Esophagus squamous epithelium (tissue), 5 donors: Measurements from ENCODE around the gene MEGF10. TPM values are rescaled to one million over a fixed set of nuclear protein-coding genes. Genes with fewer than 3 reads are reported as not detected.

Experiments
- DNase-seq: peaks from one replicate; lab custom pipeline; 2025; lab: John Stamatoyannopoulos, UW
- H3K27ac ChIP-seq, 4 donors: fragments of 200-600 bp; sonication (generic); one replicate each; pipeline ENCODE4 v1.5.1; 2016 to 2019; ENCODE audit warnings: mild to moderate bottlenecking in 1 of 4
- H3K27me3 ChIP-seq, 4 donors: fragments of 200-600 bp; sonication (generic); 1 replicate in 3 of 4; 2 replicates in 1 of 4; pipeline versions ENCODE4 v1.5.1 to v1.6.0; 2017 to 2021; ENCODE audit warnings: antibody characterized with exemption in 1 of 4
- H3K36me3 ChIP-seq, 3 donors: fragments of 200-600 bp; sonication (generic); one replicate each; pipeline ENCODE4 v1.5.1; 2016 to 2019
- H3K4me1 ChIP-seq, 3 donors: fragments of 200-600 bp; sonication (generic); one replicate each; pipeline ENCODE4 v1.5.1; 2017 to 2019
- H3K4me3 ChIP-seq, 4 donors: fragments of 200-600 bp; sonication (generic); 1 replicate in 3 of 4; 2 replicates in 1 of 4; pipeline ENCODE4 v1.5.1; 2016 to 2019; ENCODE audit warnings: mild to moderate bottlenecking in 2 of 4, moderate library complexity in 1 of 4
- H3K9me3 ChIP-seq, 3 donors: fragments of 200-600 bp; sonication (generic); one replicate each; pipeline ENCODE4 v1.5.1; 2016 to 2019
- CTCF ChIP-seq, 6 experiments: fragments of 450-650 bp in 4 of 6; fragments of 200-600 bp in 2 of 6; sonication (generic) in 2 of 6; IDR thresholded peaks; one replicate each; pipeline ENCODE4 v1.5.1; 2016 to 2019; ENCODE audit warnings: antibody characterized with exemption in 6 of 6, mild to moderate bottlenecking in 4 of 6, moderate library complexity in 4 of 6
- POLR2A ChIP-seq, 4 donors: fragments of 450-650 bp; IDR thresholded peaks; one replicate each; pipeline ENCODE4 v1.6.1; 2017; ENCODE audit warnings: antibody characterized with exemption in 4 of 4, mild to moderate bottlenecking in 4 of 4, moderate library complexity in 3 of 4
- WGBS, 2 donors: methylation state at CpG; one replicate each; pipeline ENCODE4 v1.1.5; 2018; 5-methylcytosine and 5-hydroxymethylcytosine counted together
- intact Hi-C: fragments of 100-400 bp; cut with DNase I; formaldehyde crosslinking; loops from one replicate; pipeline ENCODE4 v1.15.0; 2022
- total RNA-seq, 4 donors: library from RNA; depleted of rRNA; stranded (reverse); fragments of >200 nt; gene quantifications; one replicate each; pipeline ENCODE4 v1.1.0, GENCODE V29; 2016
- donor health status: DM: yes; HTN: yes; CAD: no.

MEGF10 gene
- total RNA-seq, 4 donors from 2014 or later: 1.1 TPM; not detected in 3

GRCh38 chr5:127406326-127407121 lies 115.9 kb downstream of the MEGF10 start:
- no peak overlapping the region for H3K27ac ChIP-seq
- TF ChIP-seq CTCF (IDR thresholded peaks at IDR 0.05) (no peak), POLR2A (IDR thresholded peaks at IDR 0.05) (no peak)
- no peak overlapping the region for H3K4me3 ChIP-seq
- intact Hi-C loops: no loop called here
- H3K36me3 ChIP-seq: no peaks in the 10 kb centered on the region
- no peaks in the 10 kb centered on the region for H3K9me3 ChIP-seq
- no peak for DNase-seq
- H3K27me3 ChIP-seq: peaks cover 0 to 5% (median 0%) of the 10 kb centered on the region in 4 donors
- H3K4me1 ChIP-seq: no peaks in the 10 kb centered on the region
- 72 to 75% methylated on average over 9 of the region's 9 CpGs for WGBS, 2 donors

GRCh38 chr5:127409246-127409917 lies 118.8 kb downstream of the MEGF10 start:
- 68 to 78% methylated on average over 10 of the region's 10 CpGs for WGBS, 2 donors
- Histone ChIP-seq H3K27ac (no peak overlapping the region), H3K4me1 (no peaks in the 10 kb centered on the region), H3K4me3 (no peak overlapping the region), H3K36me3 (no peaks in the 10 kb centered on the region), H3K9me3 (no peaks in the 10 kb centered on the region), H3K27me3 (peaks cover 0 to 5% (median 0%) of the 10 kb centered on the region in 4 donors)
- TF ChIP-seq POLR2A (IDR thresholded peaks at IDR 0.05): no peak
- no peak for TF ChIP-seq CTCF (IDR thresholded peaks at IDR 0.05)
- intact Hi-C loops: no loop called here
- DNase-seq: no peak

GRCh38 chr5:127409921-127410675 lies 119.5 kb downstream of the MEGF10 start:
- intact Hi-C loops: no loop called here
- Histone ChIP-seq H3K4me1 (no peaks in the 10 kb centered on the region), H3K4me3 (no peak overlapping the region), H3K36me3 (no peaks in the 10 kb centered on the region), H3K9me3 (no peaks in the 10 kb centered on the region), H3K27ac (no peak overlapping the region), H3K27me3 (peaks cover 0 to 5% (median 0%) of the 10 kb centered on the region in 4 donors)
- DNase-seq: no peak
- WGBS, 2 donors: 71 to 74% methylated on average over 12 to 14 of the region's 15 CpGs
- TF ChIP-seq CTCF (IDR thresholded peaks at IDR 0.05): no peak
- no peak for TF ChIP-seq POLR2A (IDR thresholded peaks at IDR 0.05)

GRCh38 chr5:127410959-127411358 lies 120.4 kb downstream of the MEGF10 start:
- 47 to 59% methylated on average over 4 of the region's 4 CpGs for WGBS, 2 donors
- H3K27me3 ChIP-seq: no peaks in the 10 kb centered on the region
- intact Hi-C loops: no loop called here
- no peaks in the 10 kb centered on the region for H3K4me1 ChIP-seq
- H3K27ac ChIP-seq: no peak overlapping the region
- no peak for DNase-seq
- H3K9me3 ChIP-seq: no peaks in the 10 kb centered on the region
- H3K36me3 ChIP-seq: no peaks in the 10 kb centered on the region
- TF ChIP-seq POLR2A (IDR thresholded peaks at IDR 0.05) (no peak), CTCF (IDR thresholded peaks at IDR 0.05) (no peak)
- no peak overlapping the region for H3K4me3 ChIP-seq
